Panc1 (cell line): ENCODE measurements around the gene KRTAP12-3.
"Not testable (repeated sequence)": the region's sequence is repeated elsewhere in the genome, so short reads cannot be mapped to it uniquely, and the experiment has no call there.

Source experiments
- REST ChIP-seq, 2 experiments: IDR thresholded peaks; 2 replicates each; pipeline ENCODE4 v1.6.1; 2011 to 2012; ENCODE audit warnings: low read depth in 2 of 2, control low read depth in 1 of 2, low read length in 1 of 2, mild to moderate bottlenecking in 1 of 2, moderate library complexity in 1 of 2; ENCODE audit not compliant: insufficient read depth in 1 of 2
- TF ChIP-seq, protein P1 (sequence below): fragments of 450-650 bp; IDR thresholded peaks from 2 replicates; pipeline ENCODE4 v1.5.1; 2017; ENCODE audit warnings: mild to moderate bottlenecking

- TF ChIP-seq REST (IDR thresholded peaks at IDR 0.05; ENCODE audit: insufficient read depth in 1 of 2, low read depth in 2 of 2, low read length in 1 of 2) = not testable (repeated sequence)
- TF ChIP-seq, protein P1, sequence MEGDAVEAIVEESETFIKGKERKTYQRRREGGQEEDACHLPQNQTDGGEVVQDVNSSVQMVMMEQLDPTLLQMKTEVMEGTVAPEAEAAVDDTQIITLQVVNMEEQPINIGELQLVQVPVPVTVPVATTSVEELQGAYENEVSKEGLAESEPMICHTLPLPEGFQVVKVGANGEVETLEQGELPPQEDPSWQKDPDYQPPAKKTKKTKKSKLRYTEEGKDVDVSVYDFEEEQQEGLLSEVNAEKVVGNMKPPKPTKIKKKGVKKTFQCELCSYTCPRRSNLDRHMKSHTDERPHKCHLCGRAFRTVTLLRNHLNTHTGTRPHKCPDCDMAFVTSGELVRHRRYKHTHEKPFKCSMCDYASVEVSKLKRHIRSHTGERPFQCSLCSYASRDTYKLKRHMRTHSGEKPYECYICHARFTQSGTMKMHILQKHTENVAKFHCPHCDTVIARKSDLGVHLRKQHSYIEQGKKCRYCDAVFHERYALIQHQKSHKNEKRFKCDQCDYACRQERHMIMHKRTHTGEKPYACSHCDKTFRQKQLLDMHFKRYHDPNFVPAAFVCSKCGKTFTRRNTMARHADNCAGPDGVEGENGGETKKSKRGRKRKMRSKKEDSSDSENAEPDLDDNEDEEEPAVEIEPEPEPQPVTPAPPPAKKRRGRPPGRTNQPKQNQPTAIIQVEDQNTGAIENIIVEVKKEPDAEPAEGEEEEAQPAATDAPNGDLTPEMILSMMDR = not testable (repeated sequence)
These were observed 47.4 kb upstream of the KRTAP12-3 start for GRCh38 chr21:44610157-44610843.
